K562 (cell line): ENCODE results near the gene TTC27. TPM values are rescaled to one million over a fixed set of nuclear protein-coding genes. Genes with fewer than 3 reads are reported as not detected.

Experiments used
- BRD4 ChIP-seq: fragments of 200-600 bp; sonication (generic); IDR thresholded peaks from 2 replicates; pipeline ENCODE4 v1.6.1; 2017; ENCODE audit warnings: inconsistent platforms
- C11orf30 ChIP-seq: fragments of 450-650 bp; IDR thresholded peaks from 2 replicates; pipeline ENCODE4 v1.6.1; 2016; ENCODE audit warnings: low read depth, mild to moderate bottlenecking
- CC2D1A ChIP-seq: fragments of 450-650 bp; IDR thresholded peaks from 2 replicates; pipeline ENCODE4 v1.6.1; 2017; ENCODE audit warnings: mild to moderate bottlenecking
- DACH1 ChIP-seq: fragments of 450-650 bp; IDR thresholded peaks from 2 replicates; pipeline ENCODE4 v1.6.1; 2018; ENCODE audit not compliant: partially characterized antibody
- ELF4 ChIP-seq: fragments of 450-650 bp; formaldehyde crosslinking; IDR thresholded peaks from 2 replicates; pipeline ENCODE4 v1.4.0; 2022; ENCODE audit warnings: missing genetic modification characterization
- HDAC3 ChIP-seq: fragments of 450-650 bp; IDR thresholded peaks from 2 replicates; pipeline ENCODE4 v1.6.1; 2018; ENCODE audit warnings: borderline replicate concordance, mild to moderate bottlenecking, moderate library complexity; ENCODE audit not compliant: partially characterized antibody
- HDAC8 ChIP-seq: fragments of 450-650 bp; IDR thresholded peaks from 2 replicates; pipeline ENCODE4 v1.6.1; 2016; ENCODE audit warnings: mild to moderate bottlenecking, missing genetic modification characterization, moderate library complexity, missing compliant biosample characterization
- HMGN3 ChIP-seq: IDR thresholded peaks from 2 replicates; pipeline ENCODE4 v1.6.1; 2011; ENCODE audit warnings: borderline replicate concordance, low read depth, mild to moderate bottlenecking, mixed read lengths, low read length; ENCODE audit not compliant: insufficient read length; ENCODE audit errors: extremely low read depth
- KLF10 ChIP-seq: fragments of 250-450 bp; sonication (Bioruptor Pico); IDR thresholded peaks from 2 replicates; pipeline ENCODE4 v1.6.1; 2021; ENCODE audit warnings: matching md5 sums
- NFIC ChIP-seq: fragments of 450-650 bp; IDR thresholded peaks from 2 replicates; pipeline ENCODE4 v1.6.1; 2017; ENCODE audit warnings: mild to moderate bottlenecking, inconsistent platforms
- PCBP1 ChIP-seq: fragments of 200-400 bp; formaldehyde crosslinking; IDR thresholded peaks from 2 replicates; pipeline ENCODE4 v1.6.1; 2018; ENCODE audit warnings: mild to moderate bottlenecking, low read depth, low read length; ENCODE audit not compliant: poor library complexity, severe bottlenecking
- SAFB2 ChIP-seq: fragments of 200-400 bp; formaldehyde crosslinking; IDR thresholded peaks from 2 replicates; pipeline ENCODE4 v1.6.1; 2018; ENCODE audit warnings: borderline replicate concordance, low read length, low read depth, moderate library complexity; ENCODE audit not compliant: severe bottlenecking
- SNIP1 ChIP-seq: fragments of 450-650 bp; IDR thresholded peaks from 2 replicates; pipeline ENCODE4 v1.7.1; 2017; ENCODE audit warnings: low read depth, mild to moderate bottlenecking
- STAT5A ChIP-seq: IDR thresholded peaks from 2 replicates; pipeline ENCODE4 v1.6.1; 2012; ENCODE audit warnings: low read length, inconsistent platforms, borderline replicate concordance
- STAT5B ChIP-seq: fragments of 250-450 bp; sonication (Bioruptor Pico); IDR thresholded peaks from 2 replicates; pipeline ENCODE4 v1.8.0; 2021; ENCODE audit warnings: mild to moderate bottlenecking, inconsistent platforms
- TFAM ChIP-seq: fragments of 250-450 bp; sonication (Bioruptor Pico); conservative IDR thresholded peaks from 2 replicates; pipeline ENCODE4 v1.5.0; 2021; ENCODE audit warnings: mild to moderate bottlenecking, moderate library complexity
- polyA plus RNA-seq, 8 experiments: library from polyadenylated mRNA; depleted of rRNA in 4 of 8; stranded (reverse) in 5 of 8; unstranded in 3 of 8; fragments of >200 nt; fragmentation: Nextera tagmentation in 2 of 8; fragmentation: Illumina TruSeq in 1 of 8; extraction: Ambion mirVana in 2 of 8; extraction: Trizol in 1 of 8; gene quantifications; 2 replicates each; pipeline versions ENCODE4 v1.2.1 to v1.2.3, GENCODE V29; 2011 to 2014; ENCODE audit warnings: inconsistent platforms in 1 of 8, missing spikeins in 1 of 8
- total RNA-seq, 7 experiments: library from RNA; depleted of rRNA in 6 of 7; stranded (reverse); fragments of >200 nt in 6 of 7; fragmentation: Illumina TruSeq in 2 of 7; extraction: Trizol in 2 of 7; gene quantifications; 2 replicates each; pipeline versions ENCODE4 v1.2.1 to v1.2.3, GENCODE V29; 2011 to 2021; ENCODE audit warnings: low replicate concordance in 1 of 7
- TF ChIP-seq, protein P1 (sequence below): sonication (generic); formaldehyde crosslinking; IDR thresholded peaks from 2 replicates; pipeline ENCODE4 v1.8.1; 2023; ENCODE audit warnings: missing genetic modification reagents, mild to moderate bottlenecking, borderline replicate concordance
- TF ChIP-seq, protein P2 (sequence below): fragments of 450-650 bp; formaldehyde crosslinking; IDR thresholded peaks from 2 replicates; pipeline ENCODE4 v1.4.0; 2022; ENCODE audit warnings: mild to moderate bottlenecking, moderate library complexity
- TF ChIP-seq, protein P3 (sequence below), 2 experiments: fragments of 200-800 bp in 1 of 2; sonication (Bioruptor generic) in 1 of 2; sonication (generic) in 1 of 2; formaldehyde crosslinking in 1 of 2; IDR thresholded peaks in 1 of 2; conservative IDR thresholded peaks in 1 of 2; 2 replicates each; pipeline versions ENCODE4 v1.5.0 to v1.6.1; 2016 to 2020; ENCODE audit warnings: missing compliant biosample characterization in 1 of 2, missing genetic modification characterization in 1 of 2, missing genetic modification reagents in 1 of 2
- TF ChIP-seq, protein P4 (sequence below), 3 experiments: IDR thresholded peaks in 2 of 3; conservative IDR thresholded peaks in 1 of 3; 2 replicates each; pipeline ENCODE4 v1.5.1; 2011 to 2012; ENCODE audit warnings: low read length in 3 of 3, mild to moderate bottlenecking in 3 of 3, control low read depth in 2 of 3, improper control_type of control experiment in 1 of 3, inconsistent platforms in 1 of 3, low read depth in 1 of 3, mixed read lengths in 1 of 3, moderate library complexity in 1 of 3; ENCODE audit not compliant: insufficient read depth in 2 of 3

Gene TTC27
- total and polyA plus RNA-seq, 9 of the 15 experiments (the other 6 are each of a cell fraction or from before 2014, with no cell fraction given): 44.3 to 93.4 (median 57.3) TPM

GRCh38 chr2:32721376-32721775, 93.5 kb downstream of the TTC27 start (continued):
- TF ChIP-seq, protein P1, sequence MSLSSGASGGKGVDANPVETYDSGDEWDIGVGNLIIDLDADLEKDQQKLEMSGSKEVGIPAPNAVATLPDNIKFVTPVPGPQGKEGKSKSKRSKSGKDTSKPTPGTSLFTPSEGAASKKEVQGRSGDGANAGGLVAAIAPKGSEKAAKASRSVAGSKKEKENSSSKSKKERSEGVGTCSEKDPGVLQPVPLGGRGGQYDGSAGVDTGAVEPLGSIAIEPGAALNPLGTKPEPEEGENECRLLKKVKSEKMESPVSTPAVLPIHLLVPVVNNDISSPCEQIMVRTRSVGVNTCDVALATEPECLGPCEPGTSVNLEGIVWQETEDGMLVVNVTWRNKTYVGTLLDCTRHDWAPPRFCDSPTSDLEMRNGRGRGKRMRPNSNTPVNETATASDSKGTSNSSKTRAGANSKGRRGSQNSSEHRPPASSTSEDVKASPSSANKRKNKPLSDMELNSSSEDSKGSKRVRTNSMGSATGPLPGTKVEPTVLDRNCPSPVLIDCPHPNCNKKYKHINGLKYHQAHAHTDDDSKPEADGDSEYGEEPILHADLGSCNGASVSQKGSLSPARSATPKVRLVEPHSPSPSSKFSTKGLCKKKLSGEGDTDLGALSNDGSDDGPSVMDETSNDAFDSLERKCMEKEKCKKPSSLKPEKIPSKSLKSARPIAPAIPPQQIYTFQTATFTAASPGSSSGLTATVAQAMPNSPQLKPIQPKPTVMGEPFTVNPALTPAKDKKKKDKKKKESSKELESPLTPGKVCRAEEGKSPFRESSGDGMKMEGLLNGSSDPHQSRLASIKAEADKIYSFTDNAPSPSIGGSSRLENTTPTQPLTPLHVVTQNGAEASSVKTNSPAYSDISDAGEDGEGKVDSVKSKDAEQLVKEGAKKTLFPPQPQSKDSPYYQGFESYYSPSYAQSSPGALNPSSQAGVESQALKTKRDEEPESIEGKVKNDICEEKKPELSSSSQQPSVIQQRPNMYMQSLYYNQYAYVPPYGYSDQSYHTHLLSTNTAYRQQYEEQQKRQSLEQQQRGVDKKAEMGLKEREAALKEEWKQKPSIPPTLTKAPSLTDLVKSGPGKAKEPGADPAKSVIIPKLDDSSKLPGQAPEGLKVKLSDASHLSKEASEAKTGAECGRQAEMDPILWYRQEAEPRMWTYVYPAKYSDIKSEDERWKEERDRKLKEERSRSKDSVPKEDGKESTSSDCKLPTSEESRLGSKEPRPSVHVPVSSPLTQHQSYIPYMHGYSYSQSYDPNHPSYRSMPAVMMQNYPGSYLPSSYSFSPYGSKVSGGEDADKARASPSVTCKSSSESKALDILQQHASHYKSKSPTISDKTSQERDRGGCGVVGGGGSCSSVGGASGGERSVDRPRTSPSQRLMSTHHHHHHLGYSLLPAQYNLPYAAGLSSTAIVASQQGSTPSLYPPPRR (CRISPR knock-in tag): no peak
- TF ChIP-seq, protein P2, sequence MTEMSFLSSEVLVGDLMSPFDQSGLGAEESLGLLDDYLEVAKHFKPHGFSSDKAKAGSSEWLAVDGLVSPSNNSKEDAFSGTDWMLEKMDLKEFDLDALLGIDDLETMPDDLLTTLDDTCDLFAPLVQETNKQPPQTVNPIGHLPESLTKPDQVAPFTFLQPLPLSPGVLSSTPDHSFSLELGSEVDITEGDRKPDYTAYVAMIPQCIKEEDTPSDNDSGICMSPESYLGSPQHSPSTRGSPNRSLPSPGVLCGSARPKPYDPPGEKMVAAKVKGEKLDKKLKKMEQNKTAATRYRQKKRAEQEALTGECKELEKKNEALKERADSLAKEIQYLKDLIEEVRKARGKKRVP (CRISPR knock-in tag): no peak
- TF ChIP-seq SNIP1: no peak
- TF ChIP-seq TFAM (CRISPR knock-in tag): no peak
- no peak for TF ChIP-seq SAFB2
- TF ChIP-seq STAT5A: peak; percentile 76
- no peak for TF ChIP-seq KLF10
- peak; percentile 63; the same call in 1 of the 2 replicates for TF ChIP-seq C11orf30
- no peak for TF ChIP-seq DACH1
- TF ChIP-seq HMGN3: peak; percentile 32
- no peak for TF ChIP-seq STAT5B (CRISPR knock-in tag)
- TF ChIP-seq CC2D1A: peak; percentile 94; the same call in 1 of the 2 replicates
- TF ChIP-seq, protein P3, sequence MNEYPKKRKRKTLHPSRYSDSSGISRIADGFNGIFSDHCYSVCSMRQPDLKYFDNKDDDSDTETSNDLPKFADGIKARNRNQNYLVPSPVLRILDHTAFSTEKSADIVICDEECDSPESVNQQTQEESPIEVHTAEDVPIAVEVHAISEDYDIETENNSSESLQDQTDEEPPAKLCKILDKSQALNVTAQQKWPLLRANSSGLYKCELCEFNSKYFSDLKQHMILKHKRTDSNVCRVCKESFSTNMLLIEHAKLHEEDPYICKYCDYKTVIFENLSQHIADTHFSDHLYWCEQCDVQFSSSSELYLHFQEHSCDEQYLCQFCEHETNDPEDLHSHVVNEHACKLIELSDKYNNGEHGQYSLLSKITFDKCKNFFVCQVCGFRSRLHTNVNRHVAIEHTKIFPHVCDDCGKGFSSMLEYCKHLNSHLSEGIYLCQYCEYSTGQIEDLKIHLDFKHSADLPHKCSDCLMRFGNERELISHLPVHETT (CRISPR knock-in tag; conservative IDR thresholded peaks at IDR 0.05 in 1 of 2, IDR thresholded peaks at IDR 0.05 in 1 of 2): peak in 1 of 2 experiments; percentile 66; a peak in 1 of 4 replicates
- TF ChIP-seq, protein P4, sequence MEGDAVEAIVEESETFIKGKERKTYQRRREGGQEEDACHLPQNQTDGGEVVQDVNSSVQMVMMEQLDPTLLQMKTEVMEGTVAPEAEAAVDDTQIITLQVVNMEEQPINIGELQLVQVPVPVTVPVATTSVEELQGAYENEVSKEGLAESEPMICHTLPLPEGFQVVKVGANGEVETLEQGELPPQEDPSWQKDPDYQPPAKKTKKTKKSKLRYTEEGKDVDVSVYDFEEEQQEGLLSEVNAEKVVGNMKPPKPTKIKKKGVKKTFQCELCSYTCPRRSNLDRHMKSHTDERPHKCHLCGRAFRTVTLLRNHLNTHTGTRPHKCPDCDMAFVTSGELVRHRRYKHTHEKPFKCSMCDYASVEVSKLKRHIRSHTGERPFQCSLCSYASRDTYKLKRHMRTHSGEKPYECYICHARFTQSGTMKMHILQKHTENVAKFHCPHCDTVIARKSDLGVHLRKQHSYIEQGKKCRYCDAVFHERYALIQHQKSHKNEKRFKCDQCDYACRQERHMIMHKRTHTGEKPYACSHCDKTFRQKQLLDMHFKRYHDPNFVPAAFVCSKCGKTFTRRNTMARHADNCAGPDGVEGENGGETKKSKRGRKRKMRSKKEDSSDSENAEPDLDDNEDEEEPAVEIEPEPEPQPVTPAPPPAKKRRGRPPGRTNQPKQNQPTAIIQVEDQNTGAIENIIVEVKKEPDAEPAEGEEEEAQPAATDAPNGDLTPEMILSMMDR (IDR thresholded peaks at IDR 0.05 in 2 of 3, conservative IDR thresholded peaks at IDR 0.05 in 1 of 3; ENCODE audit: insufficient read depth in 2 of 3, low read depth in 1 of 3, low read length in 3 of 3): no peak
- no peak for TF ChIP-seq BRD4
- peak; percentile 71; the same call in 1 of the 2 replicates for TF ChIP-seq ELF4 (CRISPR knock-in tag)
- no peak for TF ChIP-seq HDAC8
- peak; percentile 90 for TF ChIP-seq NFIC
- TF ChIP-seq HDAC3: peak; percentile 78
- no peak for TF ChIP-seq PCBP1
